Astrocyte (in vitro differentiated cells and primary cell): ENCODE results near the gene FYCO1.

Experiments used
- EZH2 ChIP-seq: IDR thresholded peaks from 2 replicates; pipeline ENCODE4 v1.6.1; 2012; ENCODE audit warnings: mild to moderate bottlenecking, low read length, inconsistent platforms; ENCODE audit not compliant: insufficient read depth
- TF ChIP-seq, protein P1 (sequence below): IDR thresholded peaks from 2 replicates; pipeline ENCODE4 v1.5.1; 2011; ENCODE audit warnings: low read depth, mild to moderate bottlenecking, inconsistent platforms, low read length, moderate library complexity; ENCODE audit not compliant: insufficient read depth

DNA sequence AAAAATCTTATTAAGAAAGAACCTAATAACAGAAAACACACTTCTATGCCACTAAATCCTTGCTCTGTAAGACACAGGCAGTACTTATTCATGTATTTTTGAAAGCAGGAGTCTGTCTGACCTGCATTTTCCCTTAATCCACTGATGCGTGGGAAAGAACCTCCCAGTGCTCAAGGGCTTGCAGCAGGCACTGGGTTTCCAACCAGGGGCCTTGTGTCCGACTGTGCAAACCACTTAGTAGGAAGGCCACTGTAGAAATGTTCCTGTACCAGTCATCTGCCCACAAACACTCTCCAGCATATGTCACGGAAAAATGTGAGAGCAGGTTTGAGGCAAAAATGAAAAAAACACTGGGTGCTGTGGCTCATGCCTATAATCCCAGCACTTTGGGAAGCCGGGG, 39.9 kb downstream of the FYCO1 start:
- TF ChIP-seq, protein P1, sequence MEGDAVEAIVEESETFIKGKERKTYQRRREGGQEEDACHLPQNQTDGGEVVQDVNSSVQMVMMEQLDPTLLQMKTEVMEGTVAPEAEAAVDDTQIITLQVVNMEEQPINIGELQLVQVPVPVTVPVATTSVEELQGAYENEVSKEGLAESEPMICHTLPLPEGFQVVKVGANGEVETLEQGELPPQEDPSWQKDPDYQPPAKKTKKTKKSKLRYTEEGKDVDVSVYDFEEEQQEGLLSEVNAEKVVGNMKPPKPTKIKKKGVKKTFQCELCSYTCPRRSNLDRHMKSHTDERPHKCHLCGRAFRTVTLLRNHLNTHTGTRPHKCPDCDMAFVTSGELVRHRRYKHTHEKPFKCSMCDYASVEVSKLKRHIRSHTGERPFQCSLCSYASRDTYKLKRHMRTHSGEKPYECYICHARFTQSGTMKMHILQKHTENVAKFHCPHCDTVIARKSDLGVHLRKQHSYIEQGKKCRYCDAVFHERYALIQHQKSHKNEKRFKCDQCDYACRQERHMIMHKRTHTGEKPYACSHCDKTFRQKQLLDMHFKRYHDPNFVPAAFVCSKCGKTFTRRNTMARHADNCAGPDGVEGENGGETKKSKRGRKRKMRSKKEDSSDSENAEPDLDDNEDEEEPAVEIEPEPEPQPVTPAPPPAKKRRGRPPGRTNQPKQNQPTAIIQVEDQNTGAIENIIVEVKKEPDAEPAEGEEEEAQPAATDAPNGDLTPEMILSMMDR = no peak
- no peak for TF ChIP-seq EZH2
